Effector memory CD4-positive, alpha-beta T cell (primary cell): ENCODE results near the gene COG1.

Experiments used
- DNase-seq, 3 donors: peaks; one replicate each; pipeline ENCODE4 v3.0.0-alpha.2; 2020
- H3K27ac ChIP-seq: 2 replicates; pipeline ENCODE4 v1.7.0; 2013; ENCODE audit warnings: mild to moderate bottlenecking, low read length, moderate library complexity; ENCODE audit not compliant: insufficient read depth, poor library complexity, severe bottlenecking
- H3K27me3 ChIP-seq: replicated peaks from 2 replicates; pipeline ENCODE4 v1.7.0; 2013; ENCODE audit warnings: mild to moderate bottlenecking, low read length; ENCODE audit not compliant: insufficient read depth, control insufficient read depth, poor library complexity, severe bottlenecking
- H3K36me3 ChIP-seq: 2 replicates; pipeline ENCODE4 v1.7.0; 2013; ENCODE audit warnings: mild to moderate bottlenecking, low read length, moderate library complexity; ENCODE audit not compliant: control insufficient read depth, insufficient read depth
- H3K4me1 ChIP-seq: 2 replicates; pipeline ENCODE4 v1.7.0; 2013; ENCODE audit warnings: low read length, mild to moderate bottlenecking; ENCODE audit not compliant: control insufficient read depth, insufficient read depth, poor library complexity, severe bottlenecking
- H3K4me3 ChIP-seq: 2 replicates; pipeline ENCODE4 v1.7.0; 2013; ENCODE audit warnings: low read length, low read depth, mild to moderate bottlenecking; ENCODE audit not compliant: insufficient read depth, poor library complexity, severe bottlenecking
- H3K9me3 ChIP-seq: 2 replicates; pipeline ENCODE4 v1.7.0; 2013; ENCODE audit warnings: mild to moderate bottlenecking, low read length, moderate library complexity; ENCODE audit not compliant: control insufficient read depth

COG1 gene

DNA sequence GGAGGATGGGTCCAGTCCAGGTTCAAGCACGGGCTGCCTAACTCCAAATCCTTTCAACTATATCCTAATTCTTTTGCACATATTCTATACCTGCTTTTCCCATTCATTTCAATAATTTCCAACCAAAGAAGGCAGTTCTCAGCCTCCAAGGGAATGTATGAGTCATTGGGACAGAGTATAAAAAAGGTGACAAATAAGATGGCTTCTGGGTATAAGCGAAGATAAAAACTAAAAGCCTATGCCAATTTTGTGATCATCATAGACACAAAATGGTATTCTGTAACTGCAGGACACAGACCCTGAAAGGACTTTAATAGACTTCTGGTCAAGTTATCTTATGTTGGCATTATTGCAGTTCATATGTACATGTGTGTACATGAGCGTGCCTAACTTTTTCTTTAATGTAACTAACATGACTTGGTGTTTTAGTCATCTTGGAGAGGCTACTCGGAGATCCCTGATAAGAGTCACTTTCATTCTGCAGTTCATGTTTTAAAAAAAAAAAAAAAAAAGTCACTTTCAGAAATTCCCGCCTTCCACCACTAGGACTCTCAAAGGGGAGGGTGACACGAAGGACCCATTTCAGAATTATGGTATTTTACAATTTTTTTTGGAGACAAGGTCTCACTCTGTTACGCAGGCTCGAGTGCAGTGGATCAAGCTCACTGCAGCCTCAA is 17.3 kb downstream of the COG1 start:
- Histone ChIP-seq H3K4me1 (no peaks in the 10 kb centered on the region), H3K4me3 (no peak overlapping the region), H3K27ac (peak overlapping the region; percentile 8), H3K9me3 (no peaks in the 10 kb centered on the region), H3K36me3 (peaks cover 45% of the 10 kb centered on the region), H3K27me3 (no peaks in the 10 kb centered on the region)
- no peak for DNase-seq

DNA sequence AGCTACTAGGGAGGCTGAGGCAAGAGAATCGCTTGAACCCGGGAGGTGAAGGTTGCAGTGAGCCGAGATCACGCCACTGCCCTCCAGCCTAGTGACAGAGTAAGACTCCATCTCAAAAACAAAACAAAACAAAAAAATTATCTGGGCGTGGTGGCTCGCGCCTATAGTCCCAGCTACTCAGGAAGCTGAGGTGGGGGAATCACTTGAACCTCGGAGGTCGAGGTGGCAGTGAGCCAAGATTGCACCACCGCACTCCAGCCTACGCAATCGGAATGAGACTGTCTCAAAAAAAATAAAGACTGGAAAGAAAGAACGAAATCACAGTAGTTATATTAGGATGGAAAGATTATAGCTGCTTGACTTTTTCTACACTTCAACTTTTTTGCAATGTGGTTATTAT is 18.9 kb downstream of the COG1 start:
- Histone ChIP-seq H3K27me3 (no peaks in the 10 kb centered on the region), H3K9me3 (no peaks in the 10 kb centered on the region), H3K27ac (no peak overlapping the region), H3K4me1 (no peaks in the 10 kb centered on the region), H3K4me3 (no peak overlapping the region), H3K36me3 (peaks cover 36% of the 10 kb centered on the region)
- DNase-seq: peak; percentile 43 to 69 (median 62)

DNA sequence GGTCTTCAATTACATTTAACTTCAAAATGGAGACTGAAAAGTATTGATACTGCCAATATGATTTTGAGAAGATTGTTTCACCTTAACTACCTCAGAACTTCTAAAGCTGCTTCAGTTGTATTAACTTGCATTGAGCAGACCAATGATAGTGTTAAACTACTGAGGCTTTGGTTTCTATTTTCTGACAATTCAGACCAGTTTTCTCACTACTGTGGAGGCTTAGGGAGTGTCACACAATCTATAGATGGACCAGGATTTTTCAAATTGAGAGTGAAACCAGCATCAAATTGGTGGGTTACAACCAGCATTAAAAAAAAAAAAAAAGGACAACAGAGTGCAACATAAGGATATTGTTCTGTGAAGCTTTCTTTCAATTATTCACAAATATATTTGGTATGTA is 21.2 kb downstream of the COG1 start:
- Histone ChIP-seq H3K27ac (no peak overlapping the region), H3K27me3 (no peaks in the 10 kb centered on the region), H3K9me3 (no peaks in the 10 kb centered on the region), H3K36me3 (peaks cover 15% of the 10 kb centered on the region), H3K4me3 (no peak overlapping the region), H3K4me1 (no peaks in the 10 kb centered on the region)
- DNase-seq: no peak

DNA sequence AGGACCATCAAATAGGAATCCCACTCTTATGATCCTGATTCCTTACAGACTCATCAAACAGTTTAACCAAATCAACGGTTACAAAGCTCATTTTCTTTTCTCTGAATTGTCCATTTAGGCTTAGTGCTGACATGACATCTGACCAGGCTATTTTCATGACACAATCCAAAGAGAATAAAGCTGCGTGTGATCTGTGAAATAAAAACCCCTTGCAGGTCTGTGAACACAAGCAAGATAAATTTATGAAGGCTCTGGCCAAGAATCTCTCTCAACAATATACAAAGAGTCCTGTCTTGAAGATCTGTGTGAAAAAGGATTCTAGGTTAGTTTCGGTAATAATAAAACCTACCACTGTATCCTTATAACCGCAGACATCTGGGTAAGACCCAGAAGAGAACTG is 22.0 kb downstream of the COG1 start:
- Histone ChIP-seq H3K27ac (no peak overlapping the region), H3K4me3 (no peak overlapping the region), H3K4me1 (no peaks in the 10 kb centered on the region), H3K9me3 (no peaks in the 10 kb centered on the region), H3K27me3 (no peaks in the 10 kb centered on the region), H3K36me3 (peaks cover 7% of the 10 kb centered on the region)
- no peak for DNase-seq

DNA sequence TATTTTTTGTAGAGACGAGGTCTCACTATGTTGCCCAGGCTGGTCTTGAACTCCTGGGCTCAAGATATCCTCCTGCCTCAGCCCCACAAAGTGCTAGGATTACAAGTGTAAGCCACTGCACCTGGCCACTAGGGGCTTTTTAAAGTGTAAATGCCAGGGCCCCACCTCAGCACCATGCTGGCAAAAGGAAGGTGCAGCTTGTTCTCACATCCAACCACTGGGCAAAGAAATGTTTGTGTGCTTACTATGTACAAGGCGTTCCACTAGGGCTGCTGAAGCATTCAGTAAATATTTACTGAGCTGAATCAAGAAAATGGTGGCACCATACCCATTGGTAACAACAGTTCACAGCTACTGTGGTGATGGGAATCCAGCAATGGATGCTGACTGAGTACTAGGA is 22.6 kb downstream of the COG1 start:
- Histone ChIP-seq H3K4me1 (no peaks in the 10 kb centered on the region), H3K36me3 (peaks cover 7% of the 10 kb centered on the region), H3K27me3 (no peaks in the 10 kb centered on the region), H3K4me3 (no peak overlapping the region), H3K9me3 (no peaks in the 10 kb centered on the region), H3K27ac (no peak overlapping the region)
- no peak for DNase-seq

DNA sequence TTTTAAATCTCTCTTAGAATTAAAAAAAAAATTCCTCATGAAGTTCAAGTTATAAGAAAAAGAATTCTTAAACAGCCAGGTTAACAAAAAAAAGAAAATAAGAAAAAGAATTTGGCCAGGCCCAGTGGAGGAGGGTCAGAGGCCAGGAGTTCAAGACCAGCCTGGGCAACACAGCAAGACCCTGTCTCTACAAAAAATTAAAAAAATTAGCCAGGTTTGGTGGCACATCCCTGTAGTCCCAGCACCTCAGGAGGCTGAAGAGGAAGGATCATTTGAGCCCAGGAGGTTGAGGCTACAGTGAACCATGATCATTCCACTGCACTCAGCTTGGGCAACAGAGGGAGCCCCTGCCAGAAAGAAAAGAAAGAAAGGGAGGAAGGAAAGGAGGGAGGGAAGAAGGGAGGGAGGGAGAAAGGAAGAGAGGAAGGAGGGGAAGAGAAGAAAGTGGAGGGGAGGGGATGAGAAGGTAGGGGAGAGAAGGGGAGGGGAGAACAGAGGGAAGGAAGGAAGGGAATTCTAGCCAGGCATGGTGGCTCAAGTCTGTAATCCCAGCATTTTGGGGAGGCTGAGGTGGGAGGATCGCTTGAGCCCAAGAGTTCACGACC is 30.9 kb downstream of the COG1 start:
- DNase-seq: no peak
- Histone ChIP-seq H3K4me1 (peaks cover 26% of the 10 kb centered on the region), H3K36me3 (no peaks in the 10 kb centered on the region), H3K27ac (no peak overlapping the region), H3K9me3 (no peaks in the 10 kb centered on the region), H3K27me3 (no peaks in the 10 kb centered on the region), H3K4me3 (no peak overlapping the region)

DNA sequence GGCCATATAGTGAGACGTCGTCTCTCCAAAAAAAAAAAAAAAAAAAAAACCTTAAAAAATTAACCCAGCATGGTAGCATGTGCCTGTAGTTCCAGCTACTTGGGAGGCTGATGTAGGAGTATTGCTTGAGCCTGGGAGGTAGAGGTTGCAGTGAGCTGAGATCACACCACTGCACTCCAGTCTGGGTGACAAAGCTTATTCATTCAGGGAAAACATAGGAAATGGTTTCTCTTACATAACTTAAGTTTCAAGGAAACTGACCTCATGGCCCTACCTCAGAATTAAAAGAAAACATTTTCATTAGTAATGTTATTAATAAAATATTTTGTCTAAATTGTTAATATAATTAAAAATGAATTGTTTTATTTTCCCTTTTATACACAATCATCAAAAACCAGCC is 31.4 kb downstream of the COG1 start:
- Histone ChIP-seq H3K9me3 (no peaks in the 10 kb centered on the region), H3K27me3 (no peaks in the 10 kb centered on the region), H3K4me3 (no peak overlapping the region), H3K36me3 (no peaks in the 10 kb centered on the region), H3K27ac (no peak overlapping the region), H3K4me1 (peaks cover 29% of the 10 kb centered on the region)
- no peak for DNase-seq

DNA sequence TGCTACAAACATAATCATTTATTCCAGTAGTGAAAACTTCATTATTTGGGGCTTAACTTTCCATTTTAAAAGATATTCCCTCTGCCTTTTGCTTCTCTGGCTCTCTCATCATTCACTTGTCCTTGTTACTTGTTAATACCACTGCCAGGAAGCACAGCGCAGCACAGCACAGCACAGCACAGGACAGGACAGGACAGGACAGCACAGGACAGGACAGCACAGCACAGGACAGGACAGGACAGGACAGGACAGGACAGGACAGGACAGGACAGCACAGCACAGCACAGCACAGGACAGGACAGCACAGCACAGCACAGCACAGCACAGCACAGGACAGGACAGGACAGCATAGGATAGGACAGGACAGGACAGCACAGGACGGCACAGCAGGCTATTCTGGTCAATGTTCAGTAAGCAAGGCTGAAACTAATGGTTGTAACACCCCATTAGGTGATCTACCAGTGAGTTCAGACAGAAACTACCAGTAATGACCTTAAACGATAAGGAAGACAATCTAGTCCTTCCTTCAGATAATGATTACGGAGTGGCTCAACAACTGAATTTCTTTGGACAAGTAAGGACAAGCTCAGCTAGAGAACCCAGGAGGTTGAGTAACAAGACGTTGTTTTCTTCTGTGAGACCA is 31.9 kb downstream of the COG1 start:
- H3K36me3 ChIP-seq: no peaks in the 10 kb centered on the region
- no peaks in the 10 kb centered on the region for H3K27me3 ChIP-seq
- H3K27ac ChIP-seq: no peak overlapping the region
- H3K4me3 ChIP-seq: no peak overlapping the region
- no peak for DNase-seq
- H3K4me1 ChIP-seq: peaks cover 29% of the 10 kb centered on the region
- no peaks in the 10 kb centered on the region for H3K9me3 ChIP-seq

DNA sequence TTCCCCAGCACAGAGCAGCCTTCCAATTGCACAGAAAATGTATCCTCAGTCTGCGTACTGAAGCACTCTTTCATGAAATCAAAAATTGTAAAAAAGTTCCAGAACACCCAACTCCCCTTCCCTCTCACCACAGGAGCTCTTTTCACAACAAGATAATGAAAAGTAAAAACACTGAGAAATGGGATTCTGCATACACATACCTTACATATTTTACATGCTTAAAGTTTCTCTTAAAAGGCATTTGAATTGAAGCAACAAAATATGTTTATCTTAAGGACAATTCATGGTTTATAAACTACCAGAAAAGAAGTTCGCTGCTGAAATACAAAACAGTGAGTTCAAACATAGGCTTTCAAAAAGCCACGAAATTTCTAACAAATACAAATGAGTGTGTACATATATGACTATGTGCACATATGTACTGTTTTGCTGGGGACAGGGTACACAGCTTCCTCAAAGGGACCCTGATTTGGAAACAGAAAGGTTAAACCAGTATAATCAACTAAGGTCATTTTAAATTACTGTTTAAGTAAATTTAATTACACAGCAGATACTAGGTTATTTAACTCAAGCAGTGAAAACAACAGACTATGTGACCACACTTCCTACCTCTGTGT is 33.8 kb downstream of the COG1 start:
- Histone ChIP-seq H3K9me3 (no peaks in the 10 kb centered on the region), H3K27me3 (no peaks in the 10 kb centered on the region), H3K4me1 (peaks cover 40% of the 10 kb centered on the region), H3K36me3 (no peaks in the 10 kb centered on the region), H3K4me3 (no peak overlapping the region), H3K27ac (no peak overlapping the region)
- DNase-seq: no peak

DNA sequence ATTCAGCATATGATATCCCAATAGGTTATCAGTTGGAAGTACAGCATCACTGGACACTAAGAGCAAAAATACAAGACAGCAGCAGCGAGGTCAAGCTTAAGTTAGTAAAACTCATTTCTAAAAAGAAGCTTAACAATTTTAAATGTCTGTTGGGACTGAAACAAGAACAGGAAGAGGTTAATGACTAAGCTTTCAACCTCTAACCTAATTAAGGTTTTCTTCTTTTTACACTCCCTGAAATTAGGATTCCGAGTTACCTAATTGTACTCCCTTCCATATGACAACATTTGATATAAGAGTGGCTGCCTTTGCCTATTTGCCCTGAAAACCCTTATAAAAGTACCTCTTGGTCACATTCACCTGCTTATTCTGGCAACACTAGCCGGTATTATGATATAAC is 34.5 kb downstream of the COG1 start:
- Histone ChIP-seq H3K9me3 (no peaks in the 10 kb centered on the region), H3K27me3 (no peaks in the 10 kb centered on the region), H3K4me1 (peaks cover 40% of the 10 kb centered on the region), H3K4me3 (no peak overlapping the region), H3K27ac (no peak overlapping the region), H3K36me3 (no peaks in the 10 kb centered on the region)
- no peak for DNase-seq
